Measurements from ENCODE around the gene SLC25A46. TPM values are rescaled to one million over a fixed set of nuclear protein-coding genes. Genes with fewer than 3 reads are reported as not detected.

Gene SLC25A46
- total and polyA plus RNA-seq, 9 of the 15 experiments (the other 6 are each of a cell fraction or from before 2014, with no cell fraction given): 7.8 to 47.3 (median 31.8) TPM

GRCh38 chr5:110738812-110739651 is at the start of gene SLC25A46 (continued):
- TF ChIP-seq EP300 (IDR thresholded peaks at IDR 0.05; ENCODE audit: low read length) (no peak), MBD2 (IDR thresholded peaks at IDR 0.05; ENCODE audit: borderline replicate concordance, low read depth) (peak; percentile 57; the same call in 1 of the 2 replicates), ZBTB17 (CRISPR knock-in tag; IDR thresholded peaks at IDR 0.05) (0 out of 2 replicates have a peak, but pooled peaks have one; percentile 43), IRF1 (CRISPR knock-in tag; IDR thresholded peaks at IDR 0.05; ENCODE audit: borderline replicate concordance) (no peak), CHD1 (IDR thresholded peaks at IDR 0.05; ENCODE audit: low read length) (no peak), ZNF197 (CRISPR knock-in tag; IDR thresholded peaks at IDR 0.05; ENCODE audit: low read depth) (no peak), ZNF511 (CRISPR knock-in tag; IDR thresholded peaks at IDR 0.05) (peak; percentile 59; the same call in 1 of the 2 replicates), DACH1 (IDR thresholded peaks at IDR 0.05; ENCODE audit: partially characterized antibody) (no peak), TCF7L2 (IDR thresholded peaks at IDR 0.05; ENCODE audit: low read depth, low read length) (no peak), FOXJ2 (tag; IDR thresholded peaks at IDR 0.05) (0 out of 2 replicates have a peak, but pooled peaks have one; percentile 55), ELF2 (CRISPR knock-in tag; IDR thresholded peaks at IDR 0.05) (peak; percentile 93), MTF1 (CRISPR knock-in tag; IDR thresholded peaks at IDR 0.05; ENCODE audit: borderline replicate concordance) (no peak), BRCA1 (IDR thresholded peaks at IDR 0.05) (no peak), BRCA1 (CRISPR knock-in tag; IDR thresholded peaks at IDR 0.05) (no peak), MNT (conservative IDR thresholded peaks at IDR 0.05) (peak; percentile 96 to 98), SIN3A (IDR thresholded peaks at IDR 0.05; ENCODE audit: borderline replicate concordance in 2 of 2, control insufficient read depth in 1 of 2, low read depth in 2 of 2, low read length in 2 of 2) (peak; percentile 90 to 91; a peak in 3 of 4 replicates), KDM2B (CRISPR knock-in tag; IDR thresholded peaks at IDR 0.05) (no peak), PHTF2 (CRISPR knock-in tag; IDR thresholded peaks at IDR 0.05) (no peak), GTF3C2 (IDR thresholded peaks at IDR 0.05; ENCODE audit: borderline replicate concordance, extremely low read depth, insufficient read length) (no peak), CBFB (CRISPR knock-in tag; IDR thresholded peaks at IDR 0.05) (no peak), HCFC1 (IDR thresholded peaks at IDR 0.05; ENCODE audit: low read depth, low read length) (peak; percentile 63), NFATC3 (IDR thresholded peaks at IDR 0.05) (no peak), PPARD (CRISPR knock-in tag; IDR thresholded peaks at IDR 0.05) (no peak)

Data from K562 (cell line).